ENCODE measurements around the gene LENG9.
"Not testable (repeated sequence)": the region's sequence is repeated elsewhere in the genome, so short reads cannot be mapped to it uniquely, and the experiment has no call there.

The LENG9 gene

GRCh38 chr19:54470276-54470887 lies 6.8 kb upstream of the LENG9 start:
- Histone ChIP-seq H3K4me2 (ENCODE audit: low read length) (no peak overlapping the region), H2AFZ (ENCODE audit: low read length) (no peak overlapping the region), H3K9me3 (ENCODE audit: low read length) (no peaks in the 10 kb centered on the region), H3F3A (ENCODE audit: insufficient read depth, low read length) (no peaks in the 10 kb centered on the region), H4K20me1 (ENCODE audit: insufficient read depth, low read length) (no peaks in the 10 kb centered on the region), H3K4me1 (ENCODE audit: insufficient read depth, low read length, severe bottlenecking) (no peaks in the 10 kb centered on the region), H3K27ac (ENCODE audit: low read depth, low read length, poor library complexity, severe bottlenecking) (no peak overlapping the region), H3K9ac (ENCODE audit: low read length) (no peak overlapping the region), H3K9me2 (ENCODE audit: low read depth, low read length) (no peaks in the 10 kb centered on the region), H3K36me3 (ENCODE audit: insufficient read depth, low read length) (no peaks in the 10 kb centered on the region), H3K27me3 (ENCODE audit: insufficient read depth, low read length) (no peaks in the 10 kb centered on the region), H3K79me2 (ENCODE audit: insufficient read depth, low read length) (no peaks in the 10 kb centered on the region), H3K4me3 (ENCODE audit: low read depth, low read length, poor library complexity, severe bottlenecking) (no peak overlapping the region)
- TF ChIP-seq EZH2 (IDR thresholded peaks at IDR 0.05; ENCODE audit: borderline replicate concordance, low read length) (no peak), CTCF (IDR thresholded peaks at IDR 0.05; ENCODE audit: low read length) (no peak)

- Histone ChIP-seq H3K79me2 (ENCODE audit: insufficient read depth, low read length) (no peaks in the 10 kb centered on the region), H3K9ac (ENCODE audit: low read length) (no peak overlapping the region), H3K4me2 (ENCODE audit: low read length) (no peak overlapping the region), H3K27me3 (ENCODE audit: insufficient read depth, low read length) (no peaks in the 10 kb centered on the region), H2AFZ (ENCODE audit: low read length) (no peak overlapping the region), H3K4me3 (ENCODE audit: low read depth, low read length, poor library complexity, severe bottlenecking) (no peak overlapping the region), H3K9me2 (ENCODE audit: low read depth, low read length) (no peaks in the 10 kb centered on the region), H4K20me1 (ENCODE audit: insufficient read depth, low read length) (no peaks in the 10 kb centered on the region), H3K27ac (ENCODE audit: low read depth, low read length, poor library complexity, severe bottlenecking) (no peak overlapping the region), H3K36me3 (ENCODE audit: insufficient read depth, low read length) (no peaks in the 10 kb centered on the region), H3F3A (ENCODE audit: insufficient read depth, low read length) (no peaks in the 10 kb centered on the region), H3K4me1 (ENCODE audit: insufficient read depth, low read length, severe bottlenecking) (no peaks in the 10 kb centered on the region), H3K9me3 (ENCODE audit: low read length) (no peaks in the 10 kb centered on the region)
- TF ChIP-seq CTCF (IDR thresholded peaks at IDR 0.05; ENCODE audit: low read length) (no peak), EZH2 (IDR thresholded peaks at IDR 0.05; ENCODE audit: borderline replicate concordance, low read length) (no peak)
Observed at GRCh38 chr19:54469496-54469934, 5.9 kb upstream of the LENG9 start.

- not testable (repeated sequence) for H3K9me2 ChIP-seq (ENCODE audit: low read depth, low read length); H4K20me1 ChIP-seq (ENCODE audit: insufficient read depth, low read length); H3K9ac ChIP-seq (ENCODE audit: low read length); H3K27me3 ChIP-seq (ENCODE audit: insufficient read depth, low read length); H3K27ac ChIP-seq (ENCODE audit: low read depth, low read length, poor library complexity, severe bottlenecking); H3K4me2 ChIP-seq (ENCODE audit: low read length); H2AFZ ChIP-seq (ENCODE audit: low read length); H3K79me2 ChIP-seq (ENCODE audit: insufficient read depth, low read length); H3K9me3 ChIP-seq (ENCODE audit: low read length); H3K4me3 ChIP-seq (ENCODE audit: low read depth, low read length, poor library complexity, severe bottlenecking); H3F3A ChIP-seq (ENCODE audit: insufficient read depth, low read length)
- peaks cover 18% of the 10 kb centered on the region for H3K4me1 ChIP-seq (ENCODE audit: insufficient read depth, low read length, severe bottlenecking)
- peaks cover 15% of the 10 kb centered on the region for H3K36me3 ChIP-seq (ENCODE audit: insufficient read depth, low read length)
Observed at GRCh38 chr19:54466110-54466480, 2.5 kb upstream of the LENG9 start.

GRCh38 chr19:54465426-54466109 lies 2.0 kb upstream of the LENG9 start:
- H3K79me2 ChIP-seq (ENCODE audit: insufficient read depth, low read length), result no peaks in the 10 kb centered on the region
- no peak overlapping the region for H3K4me2 ChIP-seq (ENCODE audit: low read length)
- peaks cover 3% of the 10 kb centered on the region; the same call in 1 of the 2 replicates for H3F3A ChIP-seq (ENCODE audit: insufficient read depth, low read length)
- H3K36me3 ChIP-seq (ENCODE audit: insufficient read depth, low read length), result peaks cover 19% of the 10 kb centered on the region
- no peak overlapping the region for H3K4me3 ChIP-seq (ENCODE audit: low read depth, low read length, poor library complexity, severe bottlenecking)
- H3K27ac ChIP-seq (ENCODE audit: low read depth, low read length, poor library complexity, severe bottlenecking), result no peak overlapping the region
- no peaks in the 10 kb centered on the region for H3K9me2 ChIP-seq (ENCODE audit: low read depth, low read length)
- TF ChIP-seq CTCF (IDR thresholded peaks at IDR 0.05; ENCODE audit: low read length), result no peak
- no peak for TF ChIP-seq EZH2 (IDR thresholded peaks at IDR 0.05; ENCODE audit: borderline replicate concordance, low read length)
- no peaks in the 10 kb centered on the region for H3K9me3 ChIP-seq (ENCODE audit: low read length)
- peaks cover 18% of the 10 kb centered on the region for H3K4me1 ChIP-seq (ENCODE audit: insufficient read depth, low read length, severe bottlenecking)
- H3K9ac ChIP-seq (ENCODE audit: low read length), result no peak overlapping the region
- no peaks in the 10 kb centered on the region for H4K20me1 ChIP-seq (ENCODE audit: insufficient read depth, low read length)
- H2AFZ ChIP-seq (ENCODE audit: low read length), result no peak overlapping the region
- H3K27me3 ChIP-seq (ENCODE audit: insufficient read depth, low read length), result no peaks in the 10 kb centered on the region

Data from OCI-LY1 (cell line).